IMR-90 (cell line): ENCODE measurements around the gene GPI. TPM values are rescaled to one million over a fixed set of nuclear protein-coding genes. Genes with fewer than 3 reads are reported as not detected.

Experiments used
- ATAC-seq: fragments of 200-7000 bp; cut with Tn5 transposase; 2 replicates; pipeline ENCODE4 v1.9.1; 2020; ENCODE audit warnings: low read depth, mild to moderate bottlenecking, moderate library complexity
- BruUV-seq: library from RNA; stranded (reverse); fragments of 400-500 nt; replicated peaks from 2 replicates; lab custom pipeline; 2021; lab: Mats Ljungman, UMichigan
- CTCF ChIA-PET: fragments of 300-600 bp; formaldehyde crosslinking; extraction: SDS; loops from one replicate; lab custom pipeline; 2021; ENCODE audit warnings: antibody characterized with exemption; lab: Yijun Ruan, JAX
- POLR2A ChIA-PET: fragments of 300-600 bp; sonication (Branson Sonifier 250); formaldehyde crosslinking; loops from one replicate; lab custom pipeline; 2022; ENCODE audit warnings: antibody characterized with exemption; ENCODE audit not compliant: unreplicated experiment; lab: Charles Lee
- DNase-seq: peaks from one replicate; pipeline ENCODE4 v3.0.0; 2013
- H2AFZ ChIP-seq: replicated peaks from 2 replicates; pipeline ENCODE3; 2013; ENCODE audit warnings: low read length, mild to moderate bottlenecking; ENCODE audit not compliant: poor library complexity
- H2AK5ac ChIP-seq: 2 replicates; pipeline ENCODE4 v1.6.1; 2013; ENCODE audit warnings: low read depth, low read length, inconsistent platforms
- H2AK9ac ChIP-seq: replicated peaks from 2 replicates; pipeline ENCODE3; 2013; ENCODE audit warnings: mild to moderate bottlenecking, low read depth, low read length, moderate library complexity; ENCODE audit not compliant: poor library complexity
- H2BK120ac ChIP-seq: 2 replicates; pipeline ENCODE4 v1.6.1; 2013; ENCODE audit warnings: low read depth, low read length, inconsistent platforms
- H2BK15ac ChIP-seq: 3 replicates; pipeline ENCODE4 v1.6.1; 2013; ENCODE audit warnings: low read depth, low read length, inconsistent platforms
- H2BK20ac ChIP-seq: 2 replicates; pipeline ENCODE4 v1.6.1; 2013; ENCODE audit warnings: low read depth, mild to moderate bottlenecking, inconsistent platforms, low read length, moderate library complexity
- H2BK5ac ChIP-seq: 2 replicates; pipeline ENCODE4 v1.6.1; 2013; ENCODE audit warnings: mild to moderate bottlenecking, low read depth, low read length, inconsistent platforms; ENCODE audit not compliant: poor library complexity, severe bottlenecking
- H3K14ac ChIP-seq: replicated peaks from 2 replicates; pipeline ENCODE4 v1.6.1; 2013; ENCODE audit warnings: low read depth, low read length, inconsistent platforms
- H3K18ac ChIP-seq: 2 replicates; pipeline ENCODE4 v1.6.1; 2013; ENCODE audit warnings: low read depth, low read length, control low read depth
- H3K23ac ChIP-seq: 2 replicates; pipeline ENCODE4 v1.6.1; 2013; ENCODE audit warnings: low read depth, low read length, inconsistent platforms
- H3K27ac ChIP-seq: 2 replicates; pipeline ENCODE4 v1.5.1; 2013; ENCODE audit warnings: mild to moderate bottlenecking, control low read depth, low read length; ENCODE audit not compliant: insufficient read depth
- H3K27me3 ChIP-seq: 2 replicates; pipeline ENCODE4 v1.6.1; 2013; ENCODE audit warnings: low read length; ENCODE audit not compliant: control insufficient read depth, insufficient read depth
- H3K36me3 ChIP-seq: 2 replicates; pipeline ENCODE4 v1.6.1; 2013; ENCODE audit warnings: low read length, mixed read lengths; ENCODE audit not compliant: control insufficient read depth, insufficient read depth
- H3K4ac ChIP-seq: 2 replicates; pipeline ENCODE4 v1.6.1; 2013; ENCODE audit warnings: low read depth, low read length, inconsistent platforms
- H3K4me1 ChIP-seq: 2 replicates; pipeline ENCODE4 v1.6.1; 2013; ENCODE audit warnings: low read length, mixed read lengths; ENCODE audit not compliant: control insufficient read depth, insufficient read depth
- H3K4me2 ChIP-seq: 2 replicates; pipeline ENCODE4 v1.6.1; 2013; ENCODE audit warnings: low read depth, mild to moderate bottlenecking, control low read depth, low read length, moderate library complexity
- H3K4me3 ChIP-seq: 2 replicates; pipeline ENCODE4 v1.5.1; 2013; ENCODE audit warnings: low read depth, mild to moderate bottlenecking, control low read depth, low read length, moderate library complexity; ENCODE audit not compliant: insufficient read depth
- H3K56ac ChIP-seq: 2 replicates; pipeline ENCODE4 v1.6.1; 2013; ENCODE audit warnings: low read length, inconsistent platforms; ENCODE audit not compliant: insufficient read depth; ENCODE audit errors: extremely low read depth
- H3K79me1 ChIP-seq, 2 experiments: 2 replicates each; pipeline ENCODE4 v1.6.1; 2013; ENCODE audit warnings: low read length in 2 of 2, inconsistent platforms in 1 of 2, low read depth in 1 of 2
- H3K9ac ChIP-seq: 2 replicates; pipeline ENCODE4 v1.6.1; 2013; ENCODE audit warnings: low read depth, low read length, control low read depth
- H3K9me1 ChIP-seq: 2 replicates; pipeline ENCODE4 v1.6.1; 2013; ENCODE audit warnings: low read length, inconsistent platforms; ENCODE audit not compliant: insufficient read depth
- H3K9me3 ChIP-seq: 2 replicates; pipeline ENCODE4 v1.6.1; 2013; ENCODE audit warnings: low read length; ENCODE audit not compliant: control insufficient read depth, insufficient read depth
- H4K20me1 ChIP-seq: 2 replicates; pipeline ENCODE4 v1.6.1; 2013; ENCODE audit warnings: low read length, inconsistent platforms; ENCODE audit not compliant: insufficient read depth
- H4K5ac ChIP-seq: 2 replicates; pipeline ENCODE4 v1.6.1; 2013; ENCODE audit warnings: mild to moderate bottlenecking, low read depth, low read length, control low read depth
- H4K8ac ChIP-seq, 2 experiments: 2 replicates each; pipeline ENCODE4 v1.6.1; 2013; ENCODE audit warnings: low read depth in 2 of 2, low read length in 2 of 2, control low read depth in 1 of 2, inconsistent platforms in 1 of 2
- H4K91ac ChIP-seq: 2 replicates; pipeline ENCODE4 v1.6.1; 2013; ENCODE audit warnings: low read depth, low read length, inconsistent platforms; ENCODE audit not compliant: insufficient read depth
- CEBPB ChIP-seq: IDR thresholded peaks from 2 replicates; pipeline ENCODE4 v1.6.1; 2012; ENCODE audit warnings: low read depth, low read length, improper control_type of control experiment
- CHD1 ChIP-seq: IDR thresholded peaks from 2 replicates; pipeline ENCODE4 v1.6.1; 2012; ENCODE audit warnings: low read depth, low read length, improper control_type of control experiment
- MAFK ChIP-seq: IDR thresholded peaks from 2 replicates; pipeline ENCODE4 v1.6.1; 2012; ENCODE audit warnings: low read depth, low read length, improper control_type of control experiment
- MXI1 ChIP-seq: IDR thresholded peaks from 2 replicates; pipeline ENCODE4 v1.6.1; 2012; ENCODE audit warnings: low read depth, mild to moderate bottlenecking, low read length, moderate library complexity, borderline replicate concordance
- RAD21 ChIP-seq: IDR thresholded peaks from 2 replicates; pipeline ENCODE4 v1.6.1; 2012; ENCODE audit warnings: low read length, improper control_type of control experiment
- WGBS, 2 experiments: methylation state at CpG; one replicate each; pipeline versions ENCODE4 v1.1.5 to v1.1.7; 2013; ENCODE audit warnings: missing lambda C conversion rate in 2 of 2; ENCODE audit not compliant: insufficient read length in 1 of 2; ENCODE audit errors: extremely low coverage in 2 of 2; 5-methylcytosine and 5-hydroxymethylcytosine counted together
- dilution Hi-C: fragments of 300-500 bp; cut with HindIII; formaldehyde crosslinking; loops from one replicate; pipeline ENCODE4 v1.14.3; 2018; ENCODE audit warnings: low sequenced_read_pairs; ENCODE audit not compliant: unreplicated experiment
- in situ Hi-C: fragments of 300-500 bp; cut with MboI; formaldehyde crosslinking; loops from 3 replicates; pipeline ENCODE4 v1.14.3; 2019; ENCODE audit warnings: low sequenced_read_pairs, inconsistent platforms, mixed read lengths
- intact Hi-C: fragments of 100-400 bp; cut with micrococcal nuclease; formaldehyde crosslinking; loops from 2 replicates; pipeline ENCODE4 v1.10.0; 2022
- polyA plus RNA-seq, 3 experiments: library from polyadenylated mRNA; depleted of rRNA; stranded (reverse); fragments of >200 nt; gene quantifications; 2 replicates each; pipeline ENCODE4 v1.2.3, GENCODE V29; 2012; ENCODE audit warnings: low replicate concordance in 1 of 3
- total RNA-seq: library from RNA; depleted of rRNA; stranded (reverse); fragments of >200 nt; gene quantifications from 2 replicates; pipeline ENCODE4 v1.2.3, GENCODE V29; 2012
- TF ChIP-seq, protein P1 (sequence below): fragments of 150-350 bp; IDR thresholded peaks from 2 replicates; pipeline ENCODE4 v1.6.1; 2017; ENCODE audit warnings: mild to moderate bottlenecking, antibody characterized with exemption, low read length, low read depth

The GPI gene
- total and polyA plus RNA-seq, 2 of the 4 experiments (the other 2 are of a cell fraction) = 147 to 239 TPM

DNA sequence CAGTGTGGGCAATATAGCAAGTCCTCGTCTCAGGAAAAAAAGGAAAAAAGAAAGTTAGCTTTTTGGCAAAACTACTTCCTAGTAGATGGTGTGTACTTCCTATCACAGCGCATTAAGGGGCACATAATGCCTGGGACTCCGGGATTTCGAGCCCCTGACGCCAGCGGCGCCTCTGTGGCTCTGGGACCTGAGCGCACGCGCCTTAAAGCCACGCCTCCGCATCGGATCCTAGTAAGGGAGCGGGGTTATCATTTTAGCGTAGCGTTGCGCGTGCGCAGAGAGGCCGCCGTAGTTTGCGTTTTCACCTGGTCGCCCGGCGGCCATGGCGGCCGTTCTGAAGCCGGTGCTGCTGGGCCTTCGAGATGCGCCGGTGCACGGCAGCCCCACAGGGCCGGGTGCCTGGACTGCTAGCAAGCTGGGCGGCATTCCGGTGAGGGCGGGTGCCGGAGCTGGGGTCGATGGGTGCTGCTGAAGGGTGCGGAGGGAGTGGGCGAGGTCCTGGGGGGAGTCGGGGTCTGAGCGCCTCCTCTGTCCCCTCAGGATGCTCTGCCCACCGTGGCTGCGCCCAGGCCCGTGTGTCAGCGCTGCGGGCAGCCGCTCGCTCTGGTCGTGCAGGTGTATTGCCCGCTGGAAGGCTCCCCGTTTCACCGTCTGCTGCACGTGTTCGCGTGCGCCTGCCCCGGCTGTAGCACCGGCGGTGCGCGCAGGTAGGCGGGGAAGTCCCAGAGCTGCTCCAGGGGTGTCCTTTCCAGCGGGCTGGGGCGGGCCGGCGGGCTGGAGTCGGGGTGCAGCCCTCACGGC is 39.3 kb downstream of the GPI start, which contains the start of gene PDCD2L:
TSS of gene PDCD2L (plus strand) at position 291 of the 801 bp plus-strand sequence. CDS start at position 323, 32 bp downstream.
- Histone ChIP-seq H2BK20ac (no peak within 1 kb of the TSS), H3K14ac (peak within 1 kb of the TSS; percentile 86), H2BK120ac (no peak within 1 kb of the TSS), H2AFZ (peak within 1 kb of the TSS; percentile 98), H3K27me3 (no peaks in the 10 kb centered on the region), H3K4me3 (peak within 1 kb of the TSS; percentile 93), H2AK9ac (peak within 1 kb of the TSS; percentile 56), H4K8ac (peak within 1 kb of the TSS; percentile 74 to 91), H3K4me2 (peak within 1 kb of the TSS; percentile 89), H3K4me1 (peaks cover 2% of the 10 kb centered on the region; the same call in 1 of the 2 replicates), H3K23ac (peak within 1 kb of the TSS; percentile 73; the same call in 1 of the 2 replicates), H3K9me3 (no peaks in the 10 kb centered on the region), H3K18ac (peak within 1 kb of the TSS; percentile 20), H4K5ac (peak within 1 kb of the TSS; percentile 45), H2AK5ac (no peak within 1 kb of the TSS; the same call in 1 of the 2 replicates), H3K27ac (peak within 1 kb of the TSS; percentile 59; the same call in 1 of the 2 replicates), H2BK5ac (peak within 1 kb of the TSS; percentile 40), H4K91ac (no peak within 1 kb of the TSS; the same call in none of the 2 replicates), H3K9me1 (no peaks in the 10 kb centered on the region; the same call in 1 of the 2 replicates), H3K56ac (peak within 1 kb of the TSS; percentile 51; the same call in 1 of the 2 replicates), H3K9ac (peak within 1 kb of the TSS; percentile 80), H3K79me1 (peaks cover 3 to 12% of the 10 kb centered on the region in 2 experiments; a peak in 2 of 4 replicates), H4K20me1 (no peaks in the 10 kb centered on the region; the same call in 1 of the 2 replicates), H3K36me3 (peaks cover 17% of the 10 kb centered on the region), H3K4ac (peak within 1 kb of the TSS; percentile 57), H2BK15ac (no peak within 1 kb of the TSS)
- intact Hi-C loops = loop anchor here (1.0 to 5.0 kb wide), 3 partner anchors 27 to 97 kb away; partner anchors contain the start of gene GPI
- in situ Hi-C loops = no loop called here
- 0% methylated on average over 18 of the region's 69 CpGs; no CpG with 5 or more reads in 1 of the 2 experiments for WGBS, 2 experiments
- TF ChIP-seq CHD1 (no peak), RAD21 (0 out of 2 replicates have a peak, but pooled peaks have one; percentile 13), MAFK (no peak), CEBPB (no peak), MXI1 (peak; percentile 83; the same call in 1 of the 2 replicates)
- TF ChIP-seq, protein P1, sequence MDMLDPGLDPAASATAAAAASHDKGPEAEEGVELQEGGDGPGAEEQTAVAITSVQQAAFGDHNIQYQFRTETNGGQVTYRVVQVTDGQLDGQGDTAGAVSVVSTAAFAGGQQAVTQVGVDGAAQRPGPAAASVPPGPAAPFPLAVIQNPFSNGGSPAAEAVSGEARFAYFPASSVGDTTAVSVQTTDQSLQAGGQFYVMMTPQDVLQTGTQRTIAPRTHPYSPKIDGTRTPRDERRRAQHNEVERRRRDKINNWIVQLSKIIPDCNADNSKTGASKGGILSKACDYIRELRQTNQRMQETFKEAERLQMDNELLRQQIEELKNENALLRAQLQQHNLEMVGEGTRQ = no peak
- dilution Hi-C loops = no loop called here
- no TSS peak for BruUV-seq
- POLR2A ChIA-PET = interaction anchor here (0.7 kb wide), 1 partner anchor 11 kb away, joined by 5 read pairs; no protein-coding TSS in a partner anchor
- CTCF ChIA-PET = no interaction called here
- ATAC-seq (peak; percentile 99), DNase-seq (peak; percentile 85)
